Middle frontal gyrus (tissue), 1 donor: ENCODE measurements around the gene LLGL2.

Experiments
- DNase-seq: peaks from one replicate; pipeline ENCODE4 v3.0.0-alpha.2; 2015; ENCODE audit warnings: low spot score; ENCODE audit errors: extremely low spot score

Gene LLGL2

DNA sequence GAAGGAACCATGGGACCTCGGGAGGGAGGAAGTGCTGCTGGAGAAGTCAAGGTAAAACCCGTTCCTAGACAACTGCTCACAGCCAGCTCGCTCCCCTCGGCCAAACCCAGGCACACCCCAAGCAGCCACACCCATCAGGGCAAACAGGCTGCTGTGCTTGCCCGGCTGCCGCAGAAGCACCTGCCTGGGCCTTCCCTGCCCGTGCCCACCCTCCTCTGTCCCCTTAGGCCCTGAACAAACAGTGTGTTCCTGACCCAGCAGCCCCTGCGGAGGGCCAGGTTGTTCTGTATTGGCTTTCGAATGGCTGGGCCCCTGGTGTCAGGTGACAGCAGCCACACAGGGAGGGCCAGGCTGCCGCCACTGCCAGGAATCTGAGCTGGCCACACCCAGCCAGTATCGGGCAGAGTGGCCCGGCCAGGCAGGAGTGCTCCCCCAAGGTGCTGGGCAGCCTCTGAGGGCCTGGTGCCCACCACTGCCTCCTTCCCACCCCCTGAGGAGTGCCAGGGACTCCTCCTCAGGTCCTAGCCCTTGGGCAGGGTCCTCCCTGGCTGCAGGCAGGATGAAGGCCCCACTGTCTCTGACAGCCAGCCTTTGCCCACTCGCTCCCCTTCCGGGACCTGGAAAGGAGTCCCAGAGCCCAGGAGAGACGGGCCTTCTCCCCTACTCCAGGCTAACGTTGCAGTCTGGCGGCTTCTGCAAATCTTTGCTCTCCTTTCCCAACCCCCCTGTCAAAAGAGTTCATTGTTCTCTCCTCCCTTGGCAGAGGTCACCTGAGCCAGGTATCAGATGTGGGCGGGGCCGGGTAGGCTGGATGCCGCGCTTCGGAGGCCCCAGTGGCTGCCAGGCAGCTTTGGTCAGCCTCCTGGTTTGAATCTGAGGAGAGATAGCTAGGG is 24.0 kb downstream of the LLGL2 start:
- no peak for DNase-seq

GRCh38 chr17:75550139-75550465 is 24.6 kb downstream of the LLGL2 start:
- no peak for DNase-seq

DNA sequence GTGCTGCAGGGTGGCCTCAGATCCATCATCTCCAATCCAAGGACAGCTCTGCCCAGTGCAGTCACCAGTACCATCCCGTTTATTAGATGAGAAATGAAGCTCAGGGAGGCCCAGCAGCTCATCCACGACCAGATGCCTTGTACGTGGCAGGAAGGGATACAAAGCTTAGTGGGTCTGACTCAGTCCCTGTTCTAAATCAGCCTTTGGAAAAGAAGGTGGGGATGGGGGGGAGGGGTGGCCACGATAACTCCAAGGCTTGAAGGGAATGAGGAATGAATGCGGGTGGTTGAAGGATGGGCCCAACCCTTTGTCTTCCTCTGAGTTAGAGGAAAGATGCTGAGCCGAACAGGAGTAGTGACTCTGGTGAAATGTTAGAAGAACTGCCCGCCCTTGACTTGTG is 25.8 kb downstream of the LLGL2 start:
- DNase-seq, result no peak

DNA sequence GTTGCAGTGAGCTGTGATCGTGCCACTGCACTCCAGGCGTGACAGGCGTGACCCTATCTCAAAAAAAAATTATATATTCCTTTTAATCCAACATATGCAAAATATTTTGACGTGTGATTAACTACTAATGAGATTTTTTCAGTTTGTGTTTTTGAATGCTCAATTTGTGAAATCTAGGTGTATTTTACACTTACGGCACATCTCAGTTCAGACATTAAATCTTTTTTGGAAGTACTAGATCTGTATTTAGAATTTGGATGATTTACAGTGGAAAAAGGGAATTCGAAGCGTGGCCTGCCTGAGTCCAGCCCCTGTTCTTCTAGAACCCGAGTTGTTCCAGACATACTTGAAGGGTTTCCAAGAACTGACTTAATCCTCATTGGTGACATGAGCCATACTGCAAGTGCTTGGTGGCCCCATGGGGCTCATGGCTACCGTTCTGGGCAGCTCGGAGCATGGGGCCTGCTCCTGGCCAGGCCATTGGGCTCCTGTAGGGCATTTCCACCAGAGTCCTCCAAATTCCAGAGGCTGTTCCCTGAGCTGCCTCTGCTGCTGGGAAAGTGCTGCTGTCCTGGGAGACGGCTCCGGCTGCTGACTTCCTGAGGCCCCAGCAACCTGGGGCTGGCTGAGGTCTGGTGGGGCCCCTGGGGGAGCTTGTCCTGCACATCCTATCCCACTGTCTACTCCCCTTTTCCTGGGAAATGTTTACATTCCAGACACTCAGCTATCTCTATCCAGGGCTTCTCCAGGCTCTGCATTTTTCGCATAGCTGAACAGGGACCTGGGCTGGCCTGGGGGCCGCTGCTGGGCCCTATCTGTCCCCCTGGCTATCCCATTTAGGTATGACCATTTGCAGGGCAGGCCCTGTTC is 27.2 kb downstream of the LLGL2 start:
- DNase-seq, result no peak

DNA sequence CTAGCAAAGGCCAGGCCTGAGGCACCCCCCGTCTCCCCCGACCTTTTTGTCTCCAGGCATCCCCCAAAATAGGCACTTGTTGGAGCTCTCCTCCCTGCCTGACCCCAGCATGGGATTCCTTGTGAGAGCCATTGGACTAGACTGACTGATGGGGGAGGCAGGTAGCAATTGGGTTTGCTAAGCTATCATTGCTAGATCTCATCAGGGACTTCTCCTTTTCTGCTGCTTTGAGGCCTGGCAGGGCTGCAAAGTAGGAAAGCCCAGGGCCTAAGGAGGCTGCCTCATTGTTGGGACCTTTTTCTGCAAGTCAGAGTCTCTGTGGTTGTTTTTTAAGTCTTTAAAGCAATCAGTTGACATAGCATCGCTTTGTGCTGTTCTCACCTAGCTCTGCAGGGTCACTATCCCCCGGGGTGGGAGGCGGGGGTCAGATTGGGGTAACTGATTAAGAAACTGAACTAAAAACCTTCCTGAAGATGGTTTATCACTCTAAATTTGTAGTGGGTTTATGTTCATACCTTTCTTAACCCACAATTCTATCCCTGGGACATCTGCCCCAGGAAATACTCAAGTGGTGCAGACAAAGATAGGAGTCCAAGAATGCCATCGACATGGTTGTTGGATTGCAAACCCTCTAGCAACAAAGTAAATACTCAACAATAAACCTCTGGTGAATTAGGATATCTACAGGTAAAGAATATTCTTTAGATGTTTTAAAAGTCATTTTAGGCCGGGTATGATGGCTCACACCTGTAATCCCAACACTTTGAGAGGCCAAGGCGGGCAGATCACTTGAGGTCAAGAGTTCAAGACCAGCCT is 28.0 kb downstream of the LLGL2 start:
- no peak for DNase-seq

GRCh38 chr17:75555679-75556153 is 30.2 kb downstream of the LLGL2 start:
- no peak for DNase-seq

- peak; percentile 25 for DNase-seq
These were observed 31.8 kb downstream of the LLGL2 start for GRCh38 chr17:75557075-75557851.

- DNase-seq, result no peak
These were observed 32.6 kb downstream of the LLGL2 start for GRCh38 chr17:75557852-75558665.

- DNase-seq, result no peak
These were observed 33.4 kb downstream of the LLGL2 start for GRCh38 chr17:75558666-75559530.

DNA sequence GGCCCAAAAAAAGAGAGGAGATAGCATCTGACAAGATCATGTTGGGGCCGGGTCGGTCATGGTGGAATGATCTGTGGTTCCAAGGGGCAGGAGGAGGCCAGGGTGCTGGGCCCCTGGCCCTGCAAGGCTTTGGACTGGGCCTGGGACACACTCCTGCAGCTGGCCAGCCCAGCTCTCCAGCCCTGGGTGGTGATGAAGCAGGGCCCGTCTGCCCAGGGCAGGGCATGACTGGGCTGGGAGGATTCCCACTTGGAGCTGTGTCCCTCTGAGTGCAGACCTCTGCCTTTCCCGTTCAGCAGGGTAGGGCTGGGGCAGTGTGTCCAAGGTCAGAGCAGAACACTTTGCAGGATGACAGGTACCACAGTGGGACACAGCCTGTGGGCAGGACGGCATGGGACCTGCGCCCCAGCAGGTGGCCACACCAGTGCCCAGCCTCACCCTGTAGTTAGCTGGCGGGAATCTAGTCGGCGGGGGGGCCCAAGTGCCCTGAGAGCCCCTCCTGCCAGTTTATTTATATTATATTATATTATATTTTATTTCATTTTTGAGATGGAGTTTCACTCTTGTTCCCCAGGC is 34.5 kb downstream of the LLGL2 start:
- no peak for DNase-seq

DNA sequence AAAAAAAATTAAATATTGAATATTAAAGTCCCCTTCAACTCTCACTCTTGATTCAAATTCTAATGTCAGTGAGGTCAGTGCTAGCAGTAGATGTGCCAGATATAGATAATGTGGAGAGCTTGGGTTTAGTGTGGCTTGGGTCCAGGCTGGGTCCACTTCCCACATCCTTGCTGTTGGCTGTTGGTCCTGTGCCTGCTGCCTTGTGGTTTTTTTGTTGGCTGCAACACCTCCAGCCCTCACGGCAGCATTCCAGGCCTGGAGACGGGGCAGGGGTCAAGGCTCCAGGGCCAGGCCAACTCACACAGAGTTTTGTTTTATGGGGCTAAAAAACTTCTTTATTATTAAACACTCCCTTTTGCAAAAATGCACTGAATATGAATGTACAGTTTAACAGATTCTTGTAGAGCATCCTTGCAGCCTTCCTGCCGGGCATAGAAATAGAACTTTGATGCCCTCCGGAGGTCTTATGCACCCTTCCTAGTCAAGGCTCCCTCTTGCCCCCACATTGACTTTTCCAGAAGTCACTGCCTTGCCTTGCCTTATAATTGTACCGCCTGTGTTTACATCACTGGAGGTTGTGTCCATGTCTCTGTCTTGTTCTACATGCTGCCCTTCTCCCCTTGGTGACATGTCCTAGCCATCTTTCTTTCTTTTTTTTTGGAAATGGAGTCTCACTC is 36.6 kb downstream of the LLGL2 start:
- no peak for DNase-seq

- DNase-seq, result no peak
These were observed 37.7 kb downstream of the LLGL2 start for GRCh38 chr17:75563063-75563758.

- DNase-seq, result no peak
These were observed 38.7 kb downstream of the LLGL2 start for GRCh38 chr17:75564195-75564594.

DNA sequence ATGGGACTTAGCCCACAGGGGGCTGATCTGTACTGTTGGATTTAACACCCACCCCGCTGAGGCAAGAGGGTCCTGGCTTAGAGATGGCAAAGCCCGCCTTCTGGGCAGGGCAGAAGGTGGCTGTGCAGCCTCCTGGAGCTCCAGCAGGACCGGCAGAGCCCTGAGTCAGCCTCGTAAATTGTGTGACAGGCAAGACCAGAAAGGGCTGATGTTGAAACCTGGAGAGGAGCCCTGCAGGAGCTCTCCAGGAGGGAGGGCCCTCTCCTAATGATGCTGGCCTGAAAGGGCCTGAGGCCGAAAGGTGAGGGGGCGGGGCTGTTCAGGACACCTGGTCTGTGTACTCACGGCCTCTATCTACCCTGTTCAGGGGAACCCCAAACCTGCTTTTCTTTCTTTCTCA is 39.6 kb downstream of the LLGL2 start:
- no peak for DNase-seq

DNA sequence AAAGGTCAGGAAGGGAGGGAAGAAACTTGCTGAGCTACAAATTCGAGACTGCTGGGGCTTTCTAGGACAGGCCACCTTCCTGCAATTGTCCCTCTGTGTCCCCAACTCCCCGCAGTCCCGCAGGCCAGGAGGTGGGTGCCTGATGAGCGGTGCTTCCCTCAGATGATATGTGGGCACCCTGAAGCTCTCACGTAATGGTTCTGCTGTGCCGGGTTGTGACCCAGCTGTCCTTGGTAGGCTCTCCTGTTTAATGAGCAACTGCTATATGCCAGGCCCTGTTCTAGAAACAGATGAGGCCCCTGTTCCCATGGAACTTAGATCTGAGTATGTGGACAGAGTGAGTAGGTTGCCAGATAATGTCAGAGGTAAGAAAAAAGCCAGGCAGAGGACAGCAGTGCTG is 40.1 kb downstream of the LLGL2 start:
- DNase-seq, result no peak

GRCh38 chr17:75566416-75566815 is 40.9 kb downstream of the LLGL2 start:
- DNase-seq, result no peak

GRCh38 chr17:75566834-75567233 is 41.3 kb downstream of the LLGL2 start:
- DNase-seq, result no peak
